SHP77 treated with DMSO at 0.1 percent for 48 hours (cell line): ENCODE results near the gene PDE4D.

ENCODE experiments used
- DNase-seq: peaks from one replicate; lab custom pipeline; 2025; lab: John Stamatoyannopoulos, UW

The PDE4D gene

GRCh38 chr5:59655693-59656309 lies 237.7 kb downstream of the PDE4D start:
- DNase-seq, result no peak

- no peak for DNase-seq
These were observed 238.8 kb downstream of the PDE4D start for GRCh38 chr5:59654691-59655090.

GRCh38 chr5:59652449-59652848 lies 241.1 kb downstream of the PDE4D start:
- DNase-seq, result no peak

- DNase-seq, result no peak
These were observed 244.3 kb downstream of the PDE4D start for GRCh38 chr5:59648949-59649921.

- no peak for DNase-seq
These were observed 245.3 kb downstream of the PDE4D start for GRCh38 chr5:59648038-59648831.

GRCh38 chr5:59645380-59645779 lies 248.1 kb downstream of the PDE4D start:
- no peak for DNase-seq

- no peak for DNase-seq
These were observed 253.1 kb downstream of the PDE4D start for GRCh38 chr5:59640411-59640810.

GRCh38 chr5:59637884-59638580 lies 255.5 kb downstream of the PDE4D start:
- DNase-seq, result no peak

GRCh38 chr5:59629561-59629960 lies 264.0 kb downstream of the PDE4D start:
- DNase-seq, result no peak

- no peak for DNase-seq
These were observed 265.3 kb downstream of the PDE4D start for GRCh38 chr5:59628062-59628828.

GRCh38 chr5:59624898-59625297 lies 268.6 kb downstream of the PDE4D start:
- no peak for DNase-seq

GRCh38 chr5:59622848-59623247 lies 270.7 kb downstream of the PDE4D start:
- no peak for DNase-seq

- DNase-seq, result no peak
These were observed 272.0 kb downstream of the PDE4D start for GRCh38 chr5:59621477-59621876.

- DNase-seq, result no peak
These were observed 272.9 kb downstream of the PDE4D start for GRCh38 chr5:59620535-59621212.

- DNase-seq, result no peak
These were observed 274.9 kb downstream of the PDE4D start for GRCh38 chr5:59618644-59619043.

GRCh38 chr5:59617186-59617771 lies 276.2 kb downstream of the PDE4D start:
- no peak for DNase-seq

- DNase-seq, result no peak
These were observed 277.1 kb downstream of the PDE4D start for GRCh38 chr5:59616413-59616812.

- DNase-seq, result no peak
These were observed 278.3 kb downstream of the PDE4D start for GRCh38 chr5:59615272-59615671.

GRCh38 chr5:59609501-59610265 lies 283.8 kb downstream of the PDE4D start:
- DNase-seq, result no peak
